HFF-Myc (cell line): ENCODE data around the gene CRB2.

ENCODE experiments used
- DNase-seq: peaks from one replicate; pipeline ENCODE4 v3.0.0-alpha.2; 2011; ENCODE audit warnings: low read depth; ENCODE audit errors: extremely low read depth
- H3K4me3 ChIP-seq: replicated peaks from 2 replicates; pipeline ENCODE4 v1.5.1; 2011; ENCODE audit warnings: low read depth, mild to moderate bottlenecking, control low read depth, low read length
- CTCF ChIP-seq: IDR thresholded peaks from 2 replicates; pipeline ENCODE4 v1.5.1; 2012; ENCODE audit warnings: mild to moderate bottlenecking, low read depth, low read length, control low read depth; ENCODE audit errors: missing control alignments

Gene CRB2

GRCh38 chr9:123359546-123359945, 3.5 kb downstream of the CRB2 start:
- TF ChIP-seq CTCF, result no peak
- H3K4me3 ChIP-seq, result no peak overlapping the region
- no peak for DNase-seq

- no peak overlapping the region for H3K4me3 ChIP-seq
- DNase-seq, result no peak
- TF ChIP-seq CTCF, result no peak
These were observed 4.4 kb downstream of the CRB2 start for GRCh38 chr9:123360161-123361085.

- no peak for DNase-seq
- no peak for TF ChIP-seq CTCF
- H3K4me3 ChIP-seq, result no peak overlapping the region
These were observed 5.2 kb downstream of the CRB2 start for GRCh38 chr9:123361086-123361730.

- no peak for DNase-seq
- H3K4me3 ChIP-seq, result no peak overlapping the region
- no peak for TF ChIP-seq CTCF
These were observed 5.9 kb downstream of the CRB2 start for GRCh38 chr9:123361731-123362510.

- no peak overlapping the region for H3K4me3 ChIP-seq
- DNase-seq, result no peak
- no peak for TF ChIP-seq CTCF
These were observed 6.9 kb downstream of the CRB2 start for GRCh38 chr9:123362856-123363255.

GRCh38 chr9:123364241-123364824, 8.3 kb downstream of the CRB2 start:
- no peak for TF ChIP-seq CTCF
- DNase-seq, result no peak
- H3K4me3 ChIP-seq, result no peak overlapping the region
